ENCODE data around the gene NDP. TPM values are rescaled to one million over a fixed set of nuclear protein-coding genes. Genes with fewer than 3 reads are reported as not detected.
"Not testable (repeated sequence)": the region's sequence is repeated elsewhere in the genome, so short reads cannot be mapped to it uniquely, and the experiment has no call there.

The NDP gene
- total and polyA plus RNA-seq, 3 donors from 2014 or later: 0.55 to 1.8 (median 1.3) TPM

- Histone ChIP-seq H3K27ac (no peak overlapping the region), H3K27me3 (no peaks in the 10 kb centered on the region), H3K4me1 (no peaks in the 10 kb centered on the region), H3K36me3 (ENCODE audit: low read depth, missing control alignments) (no peaks in the 10 kb centered on the region), H3K4me3 (no peak overlapping the region), H3K9me3 (no peaks in the 10 kb centered on the region)
- TF ChIP-seq POLR2A (IDR thresholded peaks at IDR 0.05): no peak
- TF ChIP-seq CTCF (IDR thresholded peaks at IDR 0.05): no peak
- intact Hi-C loops (cut with DNase I; ENCODE audit: low total_unique reads): no loop called here
- WGBS, 2 donors: 43 to 58% methylated on average over 2 of the region's 2 CpGs
- DNase-seq: no peak
Observed at GRCh38 chrX:43940816-43941474, 32.2 kb downstream of the NDP start.

GRCh38 chrX:43939187-43939926 lies 33.8 kb downstream of the NDP start:
- no peak overlapping the region for H3K4me3 ChIP-seq
- 66 to 80% methylated on average over 1 to 3 of the region's 3 CpGs for WGBS, 2 donors
- H3K9me3 ChIP-seq: no peaks in the 10 kb centered on the region
- no peak for TF ChIP-seq POLR2A (IDR thresholded peaks at IDR 0.05)
- TF ChIP-seq CTCF (IDR thresholded peaks at IDR 0.05): no peak
- H3K4me1 ChIP-seq: no peaks in the 10 kb centered on the region
- H3K27ac ChIP-seq: no peak overlapping the region
- intact Hi-C loops (cut with DNase I; ENCODE audit: low total_unique reads): no loop called here
- no peaks in the 10 kb centered on the region for H3K27me3 ChIP-seq
- DNase-seq: no peak
- no peaks in the 10 kb centered on the region for H3K36me3 ChIP-seq (ENCODE audit: low read depth, missing control alignments)

- H3K9me3 ChIP-seq; H3K27me3 ChIP-seq; H3K36me3 ChIP-seq (ENCODE audit: low read depth, missing control alignments); DNase-seq; H3K4me3 ChIP-seq; H3K4me1 ChIP-seq; H3K27ac ChIP-seq; intact Hi-C loops (cut with DNase I; ENCODE audit: low total_unique reads): not testable (repeated sequence)
- 84 to 97% methylated on average over 3 of the region's 3 CpGs for WGBS, 2 donors
Observed at GRCh38 chrX:43922032-43922431, 51.2 kb downstream of the NDP start.

GRCh38 chrX:43910772-43911171 lies 62.4 kb downstream of the NDP start:
- DNase-seq; H3K4me1 ChIP-seq; H3K27ac ChIP-seq; H3K36me3 ChIP-seq (ENCODE audit: low read depth, missing control alignments); H3K4me3 ChIP-seq; H3K9me3 ChIP-seq; H3K27me3 ChIP-seq; intact Hi-C loops (cut with DNase I; ENCODE audit: low total_unique reads): not testable (repeated sequence)
- 89 to 98% methylated on average over 7 to 8 of the region's 8 CpGs for WGBS, 2 donors

GRCh38 chrX:43910012-43910411 lies 63.2 kb downstream of the NDP start:
- H3K27me3 ChIP-seq: no peaks in the 10 kb centered on the region
- 85% methylated on average over 1 of the region's 1 CpG; no CpG with 5 or more reads in 1 of the 2 donors for WGBS, 2 donors
- TF ChIP-seq CTCF (IDR thresholded peaks at IDR 0.05) (no peak), POLR2A (IDR thresholded peaks at IDR 0.05) (no peak)
- no peak overlapping the region for H3K4me3 ChIP-seq
- no peaks in the 10 kb centered on the region for H3K4me1 ChIP-seq
- no peak for DNase-seq
- H3K36me3 ChIP-seq (ENCODE audit: low read depth, missing control alignments): no peaks in the 10 kb centered on the region
- intact Hi-C loops (cut with DNase I; ENCODE audit: low total_unique reads): no loop called here
- no peak overlapping the region for H3K27ac ChIP-seq
- H3K9me3 ChIP-seq: no peaks in the 10 kb centered on the region
